Measurements from ENCODE around the gene FAM83G.

GRCh38 chr17:18961634-18962493 is 42.7 kb downstream of the FAM83G start:
- TF ChIP-seq POLR2A (IDR thresholded peaks at IDR 0.05; ENCODE audit: low read depth, low read length) (no peak), TAF1 (IDR thresholded peaks at IDR 0.05; ENCODE audit: borderline replicate concordance, low read depth, low read length) (no peak), POLR2AphosphoS5 (IDR thresholded peaks at IDR 0.05; ENCODE audit: low read depth, low read length) (no peak)

Measured in GM12892 (cell line).